ENCODE results near the gene CCM2L.

The CCM2L gene

DNA sequence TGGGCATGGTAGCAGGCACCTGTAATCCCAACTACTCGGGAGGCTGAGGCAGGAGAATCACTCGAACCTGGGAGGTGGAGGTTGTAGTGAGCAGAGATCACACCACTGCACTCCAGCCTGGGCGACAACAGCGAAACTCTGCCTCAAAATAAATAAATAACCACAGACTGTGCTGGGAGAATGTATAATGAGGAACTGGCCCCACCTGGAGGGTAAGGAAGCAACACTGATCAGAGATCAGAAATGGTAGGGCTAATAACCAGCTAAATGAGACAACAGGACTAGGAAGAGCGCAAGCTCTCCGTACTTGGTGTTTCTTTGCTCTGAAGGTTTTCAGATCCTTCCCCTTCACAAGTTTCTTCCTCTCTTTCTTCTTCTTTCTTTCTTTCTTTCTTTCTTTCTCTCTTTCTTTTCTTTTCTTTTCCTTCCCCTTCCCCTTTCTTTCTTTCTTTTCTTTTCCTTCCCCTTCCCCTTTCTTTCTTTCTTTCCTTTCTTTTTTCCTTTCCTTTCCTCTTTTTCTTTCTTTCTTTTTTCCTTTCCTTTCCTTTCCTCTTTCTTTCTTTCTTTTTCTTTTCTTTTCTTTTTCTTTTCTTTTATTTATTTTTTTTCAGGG, 14.6 kb downstream of the CCM2L start:
- Mint-ChIP-seq H3K4me3 (no peak overlapping the region), H3K4me1 (peaks cover 40% of the 10 kb centered on the region), H3K27ac (no peak overlapping the region), H3K36me3 (ENCODE audit: low read depth) (no peaks in the 10 kb centered on the region), H3K9me3 (no peaks in the 10 kb centered on the region), H3K27me3 (ENCODE audit: low read depth, poor library complexity) (peaks cover 21% of the 10 kb centered on the region)
- DNase-seq, result no peak
- TF ChIP-seq, protein P1, sequence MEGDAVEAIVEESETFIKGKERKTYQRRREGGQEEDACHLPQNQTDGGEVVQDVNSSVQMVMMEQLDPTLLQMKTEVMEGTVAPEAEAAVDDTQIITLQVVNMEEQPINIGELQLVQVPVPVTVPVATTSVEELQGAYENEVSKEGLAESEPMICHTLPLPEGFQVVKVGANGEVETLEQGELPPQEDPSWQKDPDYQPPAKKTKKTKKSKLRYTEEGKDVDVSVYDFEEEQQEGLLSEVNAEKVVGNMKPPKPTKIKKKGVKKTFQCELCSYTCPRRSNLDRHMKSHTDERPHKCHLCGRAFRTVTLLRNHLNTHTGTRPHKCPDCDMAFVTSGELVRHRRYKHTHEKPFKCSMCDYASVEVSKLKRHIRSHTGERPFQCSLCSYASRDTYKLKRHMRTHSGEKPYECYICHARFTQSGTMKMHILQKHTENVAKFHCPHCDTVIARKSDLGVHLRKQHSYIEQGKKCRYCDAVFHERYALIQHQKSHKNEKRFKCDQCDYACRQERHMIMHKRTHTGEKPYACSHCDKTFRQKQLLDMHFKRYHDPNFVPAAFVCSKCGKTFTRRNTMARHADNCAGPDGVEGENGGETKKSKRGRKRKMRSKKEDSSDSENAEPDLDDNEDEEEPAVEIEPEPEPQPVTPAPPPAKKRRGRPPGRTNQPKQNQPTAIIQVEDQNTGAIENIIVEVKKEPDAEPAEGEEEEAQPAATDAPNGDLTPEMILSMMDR (IDR thresholded peaks at IDR 0.05), result no peak

DNA sequence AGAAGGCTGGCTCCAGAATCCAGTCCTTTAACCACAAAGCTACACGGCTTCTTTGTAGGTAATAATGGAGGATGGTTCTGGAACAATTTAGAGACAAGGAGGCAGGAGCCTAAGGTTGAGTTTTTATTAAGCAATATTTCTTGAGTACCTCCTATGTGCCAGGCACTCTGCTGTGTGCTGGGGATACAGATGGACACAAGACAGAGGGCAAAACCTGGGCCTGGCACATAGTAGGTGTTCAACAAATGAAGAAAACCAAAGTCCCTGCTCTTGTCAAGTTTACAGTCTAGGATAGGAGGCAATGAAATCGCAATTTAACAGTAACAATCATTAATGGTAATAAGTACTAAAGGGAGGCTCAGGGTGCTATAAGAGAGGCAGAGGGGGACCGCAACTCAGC, 17.4 kb downstream of the CCM2L start:
- Mint-ChIP-seq H3K27me3 (ENCODE audit: low read depth, poor library complexity) (peaks cover 6% of the 10 kb centered on the region), H3K27ac (no peak overlapping the region), H3K4me3 (peak overlapping the region; percentile 77), H3K9me3 (no peaks in the 10 kb centered on the region), H3K36me3 (ENCODE audit: low read depth) (no peaks in the 10 kb centered on the region), H3K4me1 (peaks cover 29% of the 10 kb centered on the region)
- no peak for DNase-seq
- TF ChIP-seq, protein P1 (IDR thresholded peaks at IDR 0.05), result no peak

DNA sequence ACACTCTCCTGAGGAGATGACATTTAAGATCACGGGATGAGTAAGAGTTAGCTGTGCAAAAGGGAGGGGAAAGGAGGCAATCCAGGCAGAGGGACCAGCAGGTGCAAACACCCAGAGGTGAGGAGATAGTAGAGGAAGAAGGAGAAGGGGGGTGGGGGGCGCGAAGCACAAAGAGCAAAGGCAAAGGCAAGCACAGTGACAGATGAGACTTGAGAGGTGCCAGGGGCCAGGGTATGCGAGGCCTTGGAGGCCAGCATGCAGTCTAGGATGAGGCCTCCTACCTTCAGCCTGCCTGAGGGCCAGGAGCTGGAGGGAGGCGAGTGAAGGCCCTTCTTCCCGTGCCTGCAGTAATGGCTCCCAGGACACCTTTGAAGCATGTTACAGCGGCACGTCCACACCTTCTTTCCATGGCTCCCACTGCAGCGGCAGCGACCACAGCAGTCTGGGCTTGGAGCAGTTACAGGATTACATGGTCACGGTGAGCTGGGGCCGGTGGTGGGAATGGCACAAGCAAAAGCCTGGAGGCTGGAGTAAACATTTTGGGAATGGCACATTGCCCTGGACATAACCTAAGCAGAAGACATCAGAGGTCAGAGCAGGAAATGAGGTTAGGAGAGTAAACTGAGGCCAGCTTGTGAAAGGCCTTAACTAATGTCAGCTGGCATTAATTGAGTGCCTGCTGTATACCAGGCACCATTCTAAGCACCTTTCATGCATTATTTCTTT, 18.6 kb downstream of the CCM2L start:
- peaks cover 10% of the 10 kb centered on the region for H3K27me3 Mint-ChIP-seq (ENCODE audit: low read depth, poor library complexity)
- no peak overlapping the region for H3K27ac Mint-ChIP-seq
- DNase-seq, result peak; percentile 70
- no peaks in the 10 kb centered on the region for H3K9me3 Mint-ChIP-seq
- H3K36me3 Mint-ChIP-seq (ENCODE audit: low read depth), result no peaks in the 10 kb centered on the region
- TF ChIP-seq, protein P1 (IDR thresholded peaks at IDR 0.05), result no peak
- H3K4me3 Mint-ChIP-seq, result peak overlapping the region; percentile 77
- H3K4me1 Mint-ChIP-seq, result peaks cover 29% of the 10 kb centered on the region

DNA sequence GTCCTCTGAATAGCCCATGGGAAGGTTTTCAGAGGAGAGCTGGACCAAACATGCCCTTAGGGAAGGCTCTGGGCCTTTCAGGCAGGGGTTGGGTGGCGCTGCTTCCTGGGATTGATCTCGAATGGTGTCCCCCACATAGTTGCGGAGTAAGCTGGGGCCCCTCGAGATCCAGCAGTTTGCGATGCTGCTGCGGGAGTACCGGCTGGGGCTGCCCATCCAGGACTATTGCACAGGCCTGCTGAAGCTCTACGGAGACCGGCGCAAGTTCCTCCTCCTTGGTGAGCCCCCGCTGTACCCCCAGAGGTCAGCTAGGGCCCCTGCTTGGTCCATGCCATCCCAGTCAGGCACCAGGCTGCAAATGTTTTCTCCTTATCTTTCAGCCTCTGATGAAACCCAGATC, 19.3 kb downstream of the CCM2L start:
- Mint-ChIP-seq H3K9me3 (no peaks in the 10 kb centered on the region), H3K27ac (no peak overlapping the region), H3K4me1 (peaks cover 29% of the 10 kb centered on the region), H3K36me3 (ENCODE audit: low read depth) (no peaks in the 10 kb centered on the region), H3K27me3 (ENCODE audit: low read depth, poor library complexity) (peaks cover 10% of the 10 kb centered on the region), H3K4me3 (peak overlapping the region; percentile 69)
- TF ChIP-seq, protein P1 (IDR thresholded peaks at IDR 0.05), result no peak
- DNase-seq, result no peak

DNA sequence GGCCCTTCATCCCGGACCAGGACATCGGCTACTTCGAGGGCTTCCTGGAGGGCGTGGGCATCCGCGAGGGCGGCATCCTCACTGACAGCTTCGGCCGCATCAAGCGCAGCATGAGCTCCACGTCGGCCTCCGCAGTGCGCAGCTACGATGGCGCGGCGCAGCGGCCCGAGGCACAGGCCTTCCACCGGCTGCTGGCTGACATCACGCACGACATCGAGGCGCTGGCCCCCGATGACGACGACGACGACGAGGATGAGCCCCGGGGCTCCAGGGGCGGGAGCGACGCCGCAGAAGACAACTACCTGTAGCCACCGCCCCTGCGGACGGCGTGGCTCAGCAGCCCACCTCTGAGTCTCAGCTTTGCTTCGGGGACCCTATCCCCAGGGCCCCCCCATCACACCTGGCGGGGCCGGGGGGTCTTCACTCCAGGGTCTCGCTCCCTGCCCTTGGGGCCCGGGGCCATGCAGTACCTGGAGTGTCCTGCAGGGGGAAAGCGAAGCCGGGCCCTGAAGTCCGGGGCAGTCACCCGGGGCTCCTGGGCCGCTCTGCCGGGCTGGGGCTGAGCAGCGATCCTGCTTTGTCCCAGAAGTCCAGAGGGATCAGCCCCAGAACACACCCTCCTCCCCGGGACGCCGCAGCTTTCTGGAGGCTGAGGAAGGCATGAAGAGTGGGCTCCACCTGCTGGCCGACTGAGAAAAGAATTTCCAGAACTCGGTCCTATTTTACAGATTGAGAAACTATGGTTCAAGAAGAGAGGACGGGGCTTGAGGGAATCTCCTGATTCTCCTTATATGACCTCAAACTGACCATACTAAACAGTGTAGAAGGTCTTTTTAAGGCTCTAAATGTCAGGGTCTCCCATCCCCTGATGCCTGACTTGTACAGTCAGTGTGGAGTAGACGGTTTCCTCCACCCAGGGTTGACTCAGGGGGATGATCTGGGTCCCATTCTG, 21.0 kb downstream of the CCM2L start:
- Mint-ChIP-seq H3K27ac (no peak overlapping the region), H3K4me1 (peaks cover 37% of the 10 kb centered on the region), H3K9me3 (no peaks in the 10 kb centered on the region), H3K4me3 (peak overlapping the region; percentile 57), H3K36me3 (ENCODE audit: low read depth) (no peaks in the 10 kb centered on the region), H3K27me3 (ENCODE audit: low read depth, poor library complexity) (peaks cover 10% of the 10 kb centered on the region)
- TF ChIP-seq, protein P1 (IDR thresholded peaks at IDR 0.05), result peak; percentile 99
- DNase-seq, result peak; percentile 87
